GM23338 (cell line): ENCODE results near the gene KDM4E.

Experiments
- EZH2 ChIP-seq: fragments of 200-600 bp; sonication (generic); IDR thresholded peaks from one replicate; pipeline ENCODE4 v1.8.0; 2017; ENCODE audit warnings: antibody characterized with exemption, mild to moderate bottlenecking, low read depth; ENCODE audit not compliant: unreplicated experiment
- JUNB ChIP-seq: IDR thresholded peaks from one replicate; pipeline ENCODE4 v1.6.1; 2016; ENCODE audit warnings: antibody characterized with exemption; ENCODE audit not compliant: unreplicated experiment
- NANOG ChIP-seq: IDR thresholded peaks from 2 replicates; pipeline ENCODE4 v1.6.1; 2016; ENCODE audit warnings: antibody characterized with exemption, borderline replicate concordance
- POLR2AphosphoS5 ChIP-seq: IDR thresholded peaks from 2 replicates; pipeline ENCODE4 v1.6.1; 2016; ENCODE audit warnings: antibody characterized with exemption, low read depth
- ZNF114 ChIP-seq: fragments of 250-450 bp; sonication (Bioruptor Pico); IDR thresholded peaks from 2 replicates; pipeline ENCODE4 v1.5.0; 2020; ENCODE audit warnings: mild to moderate bottlenecking, moderate library complexity
- ZNF331 ChIP-seq: fragments of 250-450 bp; sonication (Bioruptor Pico); IDR thresholded peaks from 2 replicates; pipeline ENCODE4 v1.5.0; 2020; ENCODE audit warnings: low read depth, mild to moderate bottlenecking, moderate library complexity
- TF ChIP-seq, protein P1 (sequence below), 2 experiments: fragments of 200-600 bp in 1 of 2; sonication (generic) in 1 of 2; conservative IDR thresholded peaks; 2 replicates each; pipeline versions ENCODE4 v1.5.1 to v1.6.1; 2016 to 2017; ENCODE audit warnings: antibody characterized with exemption in 2 of 2, low read depth in 2 of 2, mild to moderate bottlenecking in 2 of 2, moderate library complexity in 1 of 2
- TF ChIP-seq, protein P2 (sequence below): IDR thresholded peaks from one replicate; pipeline ENCODE4 v1.6.1; 2018; ENCODE audit warnings: antibody characterized with exemption; ENCODE audit not compliant: unreplicated experiment
- TF ChIP-seq, protein P3 (sequence below): IDR thresholded peaks from 2 replicates; pipeline ENCODE4 v1.6.1; 2016; ENCODE audit warnings: antibody characterized with exemption

- TF ChIP-seq, protein P1, sequence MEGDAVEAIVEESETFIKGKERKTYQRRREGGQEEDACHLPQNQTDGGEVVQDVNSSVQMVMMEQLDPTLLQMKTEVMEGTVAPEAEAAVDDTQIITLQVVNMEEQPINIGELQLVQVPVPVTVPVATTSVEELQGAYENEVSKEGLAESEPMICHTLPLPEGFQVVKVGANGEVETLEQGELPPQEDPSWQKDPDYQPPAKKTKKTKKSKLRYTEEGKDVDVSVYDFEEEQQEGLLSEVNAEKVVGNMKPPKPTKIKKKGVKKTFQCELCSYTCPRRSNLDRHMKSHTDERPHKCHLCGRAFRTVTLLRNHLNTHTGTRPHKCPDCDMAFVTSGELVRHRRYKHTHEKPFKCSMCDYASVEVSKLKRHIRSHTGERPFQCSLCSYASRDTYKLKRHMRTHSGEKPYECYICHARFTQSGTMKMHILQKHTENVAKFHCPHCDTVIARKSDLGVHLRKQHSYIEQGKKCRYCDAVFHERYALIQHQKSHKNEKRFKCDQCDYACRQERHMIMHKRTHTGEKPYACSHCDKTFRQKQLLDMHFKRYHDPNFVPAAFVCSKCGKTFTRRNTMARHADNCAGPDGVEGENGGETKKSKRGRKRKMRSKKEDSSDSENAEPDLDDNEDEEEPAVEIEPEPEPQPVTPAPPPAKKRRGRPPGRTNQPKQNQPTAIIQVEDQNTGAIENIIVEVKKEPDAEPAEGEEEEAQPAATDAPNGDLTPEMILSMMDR (conservative IDR thresholded peaks at IDR 0.05; ENCODE audit: low read depth in 2 of 2): no peak
- TF ChIP-seq POLR2AphosphoS5 (no peak), NANOG (no peak), ZNF114 (CRISPR knock-in tag) (no peak), EZH2 (no peak), JUNB (no peak), ZNF331 (no peak)
- TF ChIP-seq, protein P2, sequence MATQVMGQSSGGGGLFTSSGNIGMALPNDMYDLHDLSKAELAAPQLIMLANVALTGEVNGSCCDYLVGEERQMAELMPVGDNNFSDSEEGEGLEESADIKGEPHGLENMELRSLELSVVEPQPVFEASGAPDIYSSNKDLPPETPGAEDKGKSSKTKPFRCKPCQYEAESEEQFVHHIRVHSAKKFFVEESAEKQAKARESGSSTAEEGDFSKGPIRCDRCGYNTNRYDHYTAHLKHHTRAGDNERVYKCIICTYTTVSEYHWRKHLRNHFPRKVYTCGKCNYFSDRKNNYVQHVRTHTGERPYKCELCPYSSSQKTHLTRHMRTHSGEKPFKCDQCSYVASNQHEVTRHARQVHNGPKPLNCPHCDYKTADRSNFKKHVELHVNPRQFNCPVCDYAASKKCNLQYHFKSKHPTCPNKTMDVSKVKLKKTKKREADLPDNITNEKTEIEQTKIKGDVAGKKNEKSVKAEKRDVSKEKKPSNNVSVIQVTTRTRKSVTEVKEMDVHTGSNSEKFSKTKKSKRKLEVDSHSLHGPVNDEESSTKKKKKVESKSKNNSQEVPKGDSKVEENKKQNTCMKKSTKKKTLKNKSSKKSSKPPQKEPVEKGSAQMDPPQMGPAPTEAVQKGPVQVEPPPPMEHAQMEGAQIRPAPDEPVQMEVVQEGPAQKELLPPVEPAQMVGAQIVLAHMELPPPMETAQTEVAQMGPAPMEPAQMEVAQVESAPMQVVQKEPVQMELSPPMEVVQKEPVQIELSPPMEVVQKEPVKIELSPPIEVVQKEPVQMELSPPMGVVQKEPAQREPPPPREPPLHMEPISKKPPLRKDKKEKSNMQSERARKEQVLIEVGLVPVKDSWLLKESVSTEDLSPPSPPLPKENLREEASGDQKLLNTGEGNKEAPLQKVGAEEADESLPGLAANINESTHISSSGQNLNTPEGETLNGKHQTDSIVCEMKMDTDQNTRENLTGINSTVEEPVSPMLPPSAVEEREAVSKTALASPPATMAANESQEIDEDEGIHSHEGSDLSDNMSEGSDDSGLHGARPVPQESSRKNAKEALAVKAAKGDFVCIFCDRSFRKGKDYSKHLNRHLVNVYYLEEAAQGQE: no peak
- TF ChIP-seq, protein P3, sequence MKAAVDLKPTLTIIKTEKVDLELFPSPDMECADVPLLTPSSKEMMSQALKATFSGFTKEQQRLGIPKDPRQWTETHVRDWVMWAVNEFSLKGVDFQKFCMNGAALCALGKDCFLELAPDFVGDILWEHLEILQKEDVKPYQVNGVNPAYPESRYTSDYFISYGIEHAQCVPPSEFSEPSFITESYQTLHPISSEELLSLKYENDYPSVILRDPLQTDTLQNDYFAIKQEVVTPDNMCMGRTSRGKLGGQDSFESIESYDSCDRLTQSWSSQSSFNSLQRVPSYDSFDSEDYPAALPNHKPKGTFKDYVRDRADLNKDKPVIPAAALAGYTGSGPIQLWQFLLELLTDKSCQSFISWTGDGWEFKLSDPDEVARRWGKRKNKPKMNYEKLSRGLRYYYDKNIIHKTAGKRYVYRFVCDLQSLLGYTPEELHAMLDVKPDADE: no peak
Measured at GRCh38 chr11:95054356-95054755, 29.3 kb downstream of the KDM4E start.
